HG02642 (cell line): ENCODE data around the gene USP35.
"Not testable (repeated sequence)": the region's sequence is repeated elsewhere in the genome, so short reads cannot be mapped to it uniquely, and the experiment has no call there.

Experiments used
- ATAC-seq: cut with Tn5 transposase; IDR thresholded peaks from one replicate; pipeline ENCODE4 v1.9.1; 2021; ENCODE audit warnings: mild to moderate bottlenecking; ENCODE audit not compliant: unreplicated experiment, poor library complexity

Gene USP35

GRCh38 chr11:78212586-78213371, 24.1 kb downstream of the USP35 start:
- ATAC-seq = no peak

- ATAC-seq = no peak
Observed at GRCh38 chr11:78213526-78214330, 25.0 kb downstream of the USP35 start.

- ATAC-seq = no peak
Observed at GRCh38 chr11:78214331-78215194, 25.8 kb downstream of the USP35 start.

- no peak for ATAC-seq
Observed at GRCh38 chr11:78216021-78216420, 27.3 kb downstream of the USP35 start.

- ATAC-seq = no peak
Observed at GRCh38 chr11:78216571-78217287, 28.0 kb downstream of the USP35 start.

GRCh38 chr11:78217650-78218541, 29.2 kb downstream of the USP35 start:
- ATAC-seq = no peak

- no peak for ATAC-seq
Observed at GRCh38 chr11:78218707-78219492, 30.2 kb downstream of the USP35 start.

- ATAC-seq = no peak
Observed at GRCh38 chr11:78219493-78220217, 30.9 kb downstream of the USP35 start.

- no peak for ATAC-seq
Observed at GRCh38 chr11:78220218-78221157, 31.8 kb downstream of the USP35 start.

- no peak for ATAC-seq
Observed at GRCh38 chr11:78221396-78222315, 32.9 kb downstream of the USP35 start.

GRCh38 chr11:78222726-78223125, 34.0 kb downstream of the USP35 start:
- ATAC-seq = not testable (repeated sequence)

GRCh38 chr11:78223320-78223954, 34.7 kb downstream of the USP35 start:
- ATAC-seq = peak; percentile 77

- ATAC-seq = no peak
Observed at GRCh38 chr11:78224506-78224905, 35.8 kb downstream of the USP35 start.

GRCh38 chr11:78224906-78225420, 36.2 kb downstream of the USP35 start:
- no peak for ATAC-seq
